Peyer's patch (tissue), 4 donors: Measurements from ENCODE around the gene TNRC6A.

Source experiments
- POLR2A ChIP-seq, 2 donors: fragments of 450-650 bp; IDR thresholded peaks; one replicate each; pipeline ENCODE4 v1.5.1; 2017; ENCODE audit warnings: antibody characterized with exemption in 2 of 2, mild to moderate bottlenecking in 2 of 2, moderate library complexity in 2 of 2
- TF ChIP-seq, protein P1 (sequence below), 6 experiments: fragments of 450-650 bp in 4 of 6; fragments of 200-600 bp in 2 of 6; sonication (generic) in 1 of 6; IDR thresholded peaks; one replicate each; pipeline ENCODE4 v1.5.1; 2017 to 2019; ENCODE audit warnings: antibody characterized with exemption in 6 of 6, mild to moderate bottlenecking in 3 of 6, moderate library complexity in 1 of 6

DNA sequence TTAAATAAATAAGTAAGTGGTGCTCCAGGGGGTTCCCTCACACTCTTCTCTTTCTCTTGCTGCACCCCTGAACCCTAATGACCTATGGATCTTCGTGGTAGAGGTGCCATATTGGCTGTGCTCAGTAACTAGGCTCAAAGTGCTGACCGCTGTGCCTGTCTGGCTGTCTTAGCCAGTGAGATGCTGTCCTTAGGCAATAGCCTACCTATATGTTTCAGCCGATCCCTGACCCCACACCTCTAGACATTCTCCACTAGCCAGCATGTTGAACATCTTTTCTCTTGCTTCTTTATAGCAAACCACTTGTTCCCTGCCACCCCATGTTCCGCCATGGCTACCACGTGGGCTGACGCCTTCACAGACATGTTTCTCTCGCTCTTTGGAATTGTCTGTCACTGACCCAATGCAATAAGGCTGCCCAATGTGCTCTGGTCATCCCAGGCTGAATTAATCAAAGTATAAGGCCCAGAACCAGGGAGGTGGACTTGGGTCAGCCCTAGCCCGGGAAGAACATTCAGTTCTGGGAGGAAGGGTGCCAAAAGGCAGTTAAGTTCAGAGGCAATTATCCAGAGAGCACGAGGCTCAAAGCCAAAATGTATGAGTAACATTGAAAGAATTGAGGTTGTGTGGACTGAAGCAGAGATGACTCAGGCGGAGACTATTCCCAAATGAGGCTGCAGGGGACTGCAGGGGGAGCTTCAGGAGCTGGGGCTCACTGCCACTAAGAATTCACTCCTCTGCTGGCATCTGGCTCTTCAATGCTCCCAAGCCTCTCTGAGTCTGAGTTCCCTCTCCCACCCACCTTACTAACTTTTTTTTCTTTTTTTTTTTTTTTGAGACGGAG lies 28.7 kb upstream of the TNRC6A start:
- TF ChIP-seq POLR2A (IDR thresholded peaks at IDR 0.05): no peak
- TF ChIP-seq, protein P1, sequence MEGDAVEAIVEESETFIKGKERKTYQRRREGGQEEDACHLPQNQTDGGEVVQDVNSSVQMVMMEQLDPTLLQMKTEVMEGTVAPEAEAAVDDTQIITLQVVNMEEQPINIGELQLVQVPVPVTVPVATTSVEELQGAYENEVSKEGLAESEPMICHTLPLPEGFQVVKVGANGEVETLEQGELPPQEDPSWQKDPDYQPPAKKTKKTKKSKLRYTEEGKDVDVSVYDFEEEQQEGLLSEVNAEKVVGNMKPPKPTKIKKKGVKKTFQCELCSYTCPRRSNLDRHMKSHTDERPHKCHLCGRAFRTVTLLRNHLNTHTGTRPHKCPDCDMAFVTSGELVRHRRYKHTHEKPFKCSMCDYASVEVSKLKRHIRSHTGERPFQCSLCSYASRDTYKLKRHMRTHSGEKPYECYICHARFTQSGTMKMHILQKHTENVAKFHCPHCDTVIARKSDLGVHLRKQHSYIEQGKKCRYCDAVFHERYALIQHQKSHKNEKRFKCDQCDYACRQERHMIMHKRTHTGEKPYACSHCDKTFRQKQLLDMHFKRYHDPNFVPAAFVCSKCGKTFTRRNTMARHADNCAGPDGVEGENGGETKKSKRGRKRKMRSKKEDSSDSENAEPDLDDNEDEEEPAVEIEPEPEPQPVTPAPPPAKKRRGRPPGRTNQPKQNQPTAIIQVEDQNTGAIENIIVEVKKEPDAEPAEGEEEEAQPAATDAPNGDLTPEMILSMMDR (IDR thresholded peaks at IDR 0.05): no peak
